ENCODE results near the gene CFAP99.
A peak's percentile ranks its signal among the peaks of the same experiment; 100 is the strongest.

The CFAP99 gene

GRCh38 chr4:2385516-2385915, 33.2 kb upstream of the CFAP99 start:
- Mint-ChIP-seq H3K27me3 (peaks cover 4% of the 10 kb centered on the region), H3K4me1 (ENCODE audit: low read depth) (peaks cover 15% of the 10 kb centered on the region), H3K4me3 (no peak overlapping the region), H3K9me3 (no peaks in the 10 kb centered on the region), H3K36me3 (ENCODE audit: low read depth) (no peaks in the 10 kb centered on the region), H3K27ac (no peak overlapping the region)

DNA sequence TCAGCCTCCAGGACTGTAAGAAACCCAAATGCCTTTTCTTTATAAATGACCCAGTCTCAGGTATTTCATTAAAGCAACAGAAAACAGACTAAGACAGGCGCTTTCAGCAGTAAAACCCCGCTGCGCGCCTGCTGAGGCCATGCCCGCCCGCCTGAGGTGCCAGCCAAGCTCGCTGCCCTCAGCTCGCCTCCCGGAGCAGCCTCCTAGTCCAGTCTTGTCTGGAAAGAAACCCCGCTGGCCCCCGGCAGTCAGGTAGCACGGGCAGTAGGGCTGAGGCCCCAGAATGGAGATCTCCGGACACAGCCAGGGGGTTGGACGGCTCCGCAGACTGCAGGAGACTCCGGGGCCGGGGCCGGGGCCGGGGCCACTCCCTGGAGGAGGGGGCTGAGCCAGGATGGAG, 32.0 kb upstream of the CFAP99 start:
- Mint-ChIP-seq H3K9me3 (no peaks in the 10 kb centered on the region), H3K27ac (no peak overlapping the region), H3K27me3 (peaks cover 4% of the 10 kb centered on the region), H3K4me1 (ENCODE audit: low read depth) (peaks cover 23% of the 10 kb centered on the region), H3K4me3 (no peak overlapping the region), H3K36me3 (ENCODE audit: low read depth) (no peaks in the 10 kb centered on the region)

DNA sequence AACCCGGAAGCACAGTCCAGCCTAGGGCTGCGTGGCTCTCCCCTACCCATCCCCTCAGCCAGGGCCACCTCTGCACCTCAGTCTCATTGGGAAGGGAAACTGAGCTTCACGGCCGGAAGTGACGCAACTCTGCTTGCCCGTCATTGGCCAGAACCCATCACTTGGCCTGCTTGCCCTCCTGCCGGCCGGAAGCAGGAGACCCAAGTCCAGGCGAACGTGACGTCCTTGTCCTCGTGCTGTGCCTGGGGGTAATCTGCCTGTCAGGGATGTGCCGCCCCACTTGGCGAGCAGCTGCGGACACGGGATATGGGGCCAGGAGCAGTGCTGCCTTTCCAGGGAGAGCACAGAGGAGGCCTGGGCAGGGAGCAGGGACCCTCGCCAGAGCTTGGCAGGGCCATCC, 31.5 kb upstream of the CFAP99 start:
- Mint-ChIP-seq H3K9me3 (no peaks in the 10 kb centered on the region), H3K27me3 (peaks cover 6% of the 10 kb centered on the region), H3K4me3 (no peak overlapping the region), H3K36me3 (ENCODE audit: low read depth) (no peaks in the 10 kb centered on the region), H3K4me1 (ENCODE audit: low read depth) (peaks cover 24% of the 10 kb centered on the region), H3K27ac (no peak overlapping the region)

- no peaks in the 10 kb centered on the region for H3K36me3 Mint-ChIP-seq (ENCODE audit: low read depth)
- no peak overlapping the region for H3K4me3 Mint-ChIP-seq
- no peaks in the 10 kb centered on the region for H3K9me3 Mint-ChIP-seq
- peaks cover 20% of the 10 kb centered on the region for H3K4me1 Mint-ChIP-seq (ENCODE audit: low read depth)
- H3K27ac Mint-ChIP-seq: no peak overlapping the region
- H3K27me3 Mint-ChIP-seq: peaks cover 12% of the 10 kb centered on the region
Measured at GRCh38 chr4:2387829-2388228, 30.9 kb upstream of the CFAP99 start.

DNA sequence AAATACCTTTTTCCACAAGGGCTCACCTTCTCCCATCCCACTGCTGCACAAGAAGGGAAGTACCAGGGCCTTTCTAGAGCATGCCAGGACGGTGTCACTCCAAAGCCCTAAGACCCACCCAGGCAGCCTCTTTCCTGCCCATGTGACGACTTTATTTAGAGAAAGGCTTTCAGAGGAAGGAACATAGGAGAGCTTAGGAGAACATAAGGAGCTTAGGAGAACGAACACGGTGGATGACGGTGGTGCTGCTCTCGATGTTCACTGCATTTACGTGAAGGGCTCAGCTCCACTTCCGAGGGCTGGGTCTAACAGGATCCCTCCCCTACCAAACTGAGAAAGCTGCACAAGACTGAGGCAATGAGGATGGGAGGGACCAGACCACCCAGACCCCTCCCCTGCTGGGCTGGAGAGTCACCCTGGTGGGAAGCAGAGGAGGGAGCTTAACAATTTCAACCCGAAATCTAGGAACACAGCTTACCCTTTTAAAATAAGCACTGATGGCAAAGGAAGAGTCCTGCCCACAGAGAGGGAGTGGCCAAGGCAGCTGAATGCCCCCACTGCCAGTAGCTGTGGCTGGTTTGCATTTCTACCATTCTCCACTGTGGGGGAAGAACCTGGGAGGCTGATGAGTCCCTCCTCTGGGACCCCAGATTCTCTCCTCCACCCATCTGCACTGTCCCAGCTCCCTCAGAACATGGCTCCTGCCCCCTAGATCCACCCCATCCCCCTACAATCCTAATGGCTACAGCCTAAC, 30.1 kb upstream of the CFAP99 start:
- H3K27ac Mint-ChIP-seq: no peak overlapping the region
- no peaks in the 10 kb centered on the region for H3K9me3 Mint-ChIP-seq
- H3K27me3 Mint-ChIP-seq: peaks cover 14% of the 10 kb centered on the region
- H3K4me1 Mint-ChIP-seq (ENCODE audit: low read depth): peaks cover 16% of the 10 kb centered on the region
- no peak overlapping the region for H3K4me3 Mint-ChIP-seq
- no peaks in the 10 kb centered on the region for H3K36me3 Mint-ChIP-seq (ENCODE audit: low read depth)

DNA sequence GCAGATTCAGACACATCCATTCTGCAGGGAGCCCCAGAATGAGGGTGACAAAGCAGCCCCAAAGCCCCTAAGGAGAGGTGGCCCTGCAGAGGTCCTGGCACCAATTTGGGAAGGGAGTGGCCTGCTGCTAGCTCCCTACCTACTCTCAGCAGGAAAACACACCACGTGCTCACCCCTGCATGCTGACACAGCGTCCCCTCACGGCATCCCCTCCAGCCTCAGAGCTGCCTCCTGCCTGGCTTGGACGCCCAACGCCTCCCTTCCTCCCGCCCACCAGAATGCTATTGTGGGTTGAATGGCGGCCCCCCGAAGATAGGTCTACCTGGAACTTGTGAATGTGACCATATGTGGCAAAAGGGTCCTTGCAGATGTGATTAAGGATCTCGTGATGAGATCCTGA, 29.1 kb upstream of the CFAP99 start:
- Mint-ChIP-seq H3K4me1 (ENCODE audit: low read depth) (peaks cover 24% of the 10 kb centered on the region), H3K36me3 (ENCODE audit: low read depth) (no peaks in the 10 kb centered on the region), H3K27ac (no peak overlapping the region), H3K4me3 (no peak overlapping the region), H3K9me3 (no peaks in the 10 kb centered on the region), H3K27me3 (peaks cover 14% of the 10 kb centered on the region)

DNA sequence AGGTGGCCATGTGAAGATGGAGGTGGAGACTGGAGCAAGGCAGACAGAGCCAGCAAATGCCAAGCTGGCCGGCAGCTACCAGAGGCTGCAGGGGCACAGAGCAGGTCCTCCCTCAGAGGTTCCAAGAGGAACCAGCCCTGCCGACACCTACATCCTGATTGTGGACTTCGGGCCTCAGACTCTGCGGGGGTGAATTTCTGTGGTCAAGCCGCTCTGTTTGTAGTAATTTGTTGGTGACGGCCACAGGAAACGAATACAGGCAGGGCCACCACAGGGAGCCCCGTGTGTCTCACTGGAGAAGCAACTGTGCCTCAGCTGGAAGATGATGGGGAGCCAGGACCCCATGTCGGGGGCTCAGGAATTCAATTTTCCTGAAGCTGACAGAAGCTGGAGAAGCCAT, 28.6 kb upstream of the CFAP99 start:
- no peak overlapping the region for H3K27ac Mint-ChIP-seq
- no peaks in the 10 kb centered on the region for H3K36me3 Mint-ChIP-seq (ENCODE audit: low read depth)
- H3K9me3 Mint-ChIP-seq: no peaks in the 10 kb centered on the region
- peaks cover 26% of the 10 kb centered on the region for H3K4me1 Mint-ChIP-seq (ENCODE audit: low read depth)
- H3K27me3 Mint-ChIP-seq: peaks cover 14% of the 10 kb centered on the region
- H3K4me3 Mint-ChIP-seq: no peak overlapping the region

- peaks cover 26% of the 10 kb centered on the region for H3K4me1 Mint-ChIP-seq (ENCODE audit: low read depth)
- no peaks in the 10 kb centered on the region for H3K36me3 Mint-ChIP-seq (ENCODE audit: low read depth)
- peaks cover 14% of the 10 kb centered on the region for H3K27me3 Mint-ChIP-seq
- H3K9me3 Mint-ChIP-seq: no peaks in the 10 kb centered on the region
- H3K27ac Mint-ChIP-seq: no peak overlapping the region
- peak overlapping the region; percentile 42 for H3K4me3 Mint-ChIP-seq
Measured at GRCh38 chr4:2390784-2391421, 27.9 kb upstream of the CFAP99 start.

GRCh38 chr4:2393353-2394270, 25.1 kb upstream of the CFAP99 start:
- Mint-ChIP-seq H3K4me1 (ENCODE audit: low read depth) (peaks cover 26% of the 10 kb centered on the region), H3K9me3 (no peaks in the 10 kb centered on the region), H3K4me3 (no peak overlapping the region), H3K36me3 (ENCODE audit: low read depth) (no peaks in the 10 kb centered on the region), H3K27ac (no peak overlapping the region), H3K27me3 (peaks cover 14% of the 10 kb centered on the region)

DNA sequence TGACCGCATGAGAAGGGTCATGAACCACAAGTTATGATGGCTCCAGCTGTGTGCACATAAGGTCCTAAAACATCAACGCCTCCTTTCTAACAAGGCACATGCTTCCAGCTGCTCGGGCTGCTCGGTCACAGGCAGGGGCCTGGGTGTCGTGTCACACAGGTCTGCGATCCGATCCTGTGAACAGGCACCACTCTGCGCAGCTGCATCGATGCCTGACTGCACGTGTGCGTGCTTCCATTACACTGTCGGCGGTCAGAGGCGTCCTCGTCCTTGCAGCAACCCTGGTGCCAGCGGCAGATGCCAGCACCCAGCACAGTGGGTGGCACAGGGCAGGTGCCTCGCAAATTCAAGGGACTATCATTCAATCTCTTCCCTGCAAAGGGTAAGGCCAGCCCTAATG, 24.2 kb upstream of the CFAP99 start:
- Mint-ChIP-seq H3K4me3 (no peak overlapping the region), H3K27me3 (peaks cover 14% of the 10 kb centered on the region), H3K36me3 (ENCODE audit: low read depth) (no peaks in the 10 kb centered on the region), H3K27ac (no peak overlapping the region), H3K9me3 (no peaks in the 10 kb centered on the region), H3K4me1 (ENCODE audit: low read depth) (peaks cover 26% of the 10 kb centered on the region)

- no peaks in the 10 kb centered on the region for H3K9me3 Mint-ChIP-seq
- peaks cover 26% of the 10 kb centered on the region for H3K4me1 Mint-ChIP-seq (ENCODE audit: low read depth)
- no peaks in the 10 kb centered on the region for H3K36me3 Mint-ChIP-seq (ENCODE audit: low read depth)
- H3K4me3 Mint-ChIP-seq: no peak overlapping the region
- peaks cover 14% of the 10 kb centered on the region for H3K27me3 Mint-ChIP-seq
- H3K27ac Mint-ChIP-seq: no peak overlapping the region
Measured at GRCh38 chr4:2395038-2395437, 23.7 kb upstream of the CFAP99 start.

- no peak overlapping the region for H3K27ac Mint-ChIP-seq
- H3K36me3 Mint-ChIP-seq (ENCODE audit: low read depth): no peaks in the 10 kb centered on the region
- peaks cover 27% of the 10 kb centered on the region for H3K4me1 Mint-ChIP-seq (ENCODE audit: low read depth)
- H3K9me3 Mint-ChIP-seq: no peaks in the 10 kb centered on the region
- H3K4me3 Mint-ChIP-seq: no peak overlapping the region
- H3K27me3 Mint-ChIP-seq: peaks cover 15% of the 10 kb centered on the region
Measured at GRCh38 chr4:2395584-2395983, 23.2 kb upstream of the CFAP99 start.

GRCh38 chr4:2396781-2397368, 21.9 kb upstream of the CFAP99 start:
- no peak overlapping the region for H3K27ac Mint-ChIP-seq
- H3K4me3 Mint-ChIP-seq: no peak overlapping the region
- H3K9me3 Mint-ChIP-seq: no peaks in the 10 kb centered on the region
- peaks cover 28% of the 10 kb centered on the region for H3K4me1 Mint-ChIP-seq (ENCODE audit: low read depth)
- H3K36me3 Mint-ChIP-seq (ENCODE audit: low read depth): no peaks in the 10 kb centered on the region
- H3K27me3 Mint-ChIP-seq: peaks cover 17% of the 10 kb centered on the region

GRCh38 chr4:2397596-2398379, 21.0 kb upstream of the CFAP99 start:
- H3K27ac Mint-ChIP-seq: no peak overlapping the region
- H3K9me3 Mint-ChIP-seq: no peaks in the 10 kb centered on the region
- H3K27me3 Mint-ChIP-seq: peaks cover 10% of the 10 kb centered on the region
- H3K4me1 Mint-ChIP-seq (ENCODE audit: low read depth): peaks cover 35% of the 10 kb centered on the region
- H3K4me3 Mint-ChIP-seq: no peak overlapping the region
- no peaks in the 10 kb centered on the region for H3K36me3 Mint-ChIP-seq (ENCODE audit: low read depth)
